ENCODE measurements around the gene GTSE1. TPM values are rescaled to one million over a fixed set of nuclear protein-coding genes. Genes with fewer than 3 reads are reported as not detected.

GTSE1 gene
- total RNA-seq, 1 experiment from 2014 or later: 46.1 TPM

DNA sequence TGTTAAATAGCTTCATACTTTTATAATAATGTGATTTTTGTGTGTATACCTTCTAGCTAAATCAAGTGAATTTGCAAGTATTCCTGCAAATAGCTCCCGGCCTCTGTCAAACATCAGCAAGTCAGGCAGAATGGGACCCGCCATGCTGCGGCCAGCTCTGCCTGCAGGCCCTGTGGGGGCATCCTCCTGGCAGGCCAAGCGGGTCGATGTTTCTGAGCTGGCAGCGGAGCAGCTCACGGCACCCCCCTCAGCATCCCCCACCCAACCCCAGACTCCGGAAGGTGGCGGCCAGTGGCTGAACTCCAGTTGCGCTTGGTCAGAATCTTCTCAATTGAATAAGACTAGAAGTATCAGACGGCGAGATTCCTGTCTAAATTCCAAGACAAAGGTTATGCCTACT, 19.3 kb downstream of the GTSE1 start:
- Histone ChIP-seq H3K4me3 (replicated peaks in 1 of 2; ENCODE audit: low read depth in 1 of 2, low read length in 2 of 2) (no peak overlapping the region), H3K9me3 (ENCODE audit: control insufficient read depth in 1 of 2, insufficient read depth in 1 of 2, low read depth in 1 of 2, low read length in 2 of 2) (no peaks in the 10 kb centered on the region), H2AFZ (ENCODE audit: low read depth, low read length, poor library complexity, severe bottlenecking) (no peak overlapping the region), H3K4me2 (ENCODE audit: low read length) (no peak overlapping the region), H3K9ac (ENCODE audit: low read length) (no peak overlapping the region), H3K27me3 (ENCODE audit: insufficient read depth, low read length) (no peaks in the 10 kb centered on the region), H3K27ac (ENCODE audit: low read depth, low read length) (no peak overlapping the region), H3K79me2 (ENCODE audit: insufficient read depth, low read length) (peaks cover 30% of the 10 kb centered on the region; the same call in 1 of the 2 replicates), H4K20me1 (ENCODE audit: insufficient read depth) (no peaks in the 10 kb centered on the region), H3K36me3 (ENCODE audit: control insufficient read depth in 1 of 2, insufficient read depth in 2 of 2, low read length in 2 of 2) (peaks cover 38 to 44% of the 10 kb centered on the region in 2 experiments), H3K4me1 (ENCODE audit: control insufficient read depth in 1 of 2, insufficient read depth in 2 of 2, low read length in 2 of 2) (no peaks in the 10 kb centered on the region), H3K9me2 (ENCODE audit: insufficient read depth) (no peaks in the 10 kb centered on the region)
- TF ChIP-seq RAD21 (IDR thresholded peaks at IDR 0.05; ENCODE audit: low read depth) (no peak), CBX3 (IDR thresholded peaks at IDR 0.05; ENCODE audit: low read depth) (no peak), EZH2phosphoT487 (IDR thresholded peaks at IDR 0.05; ENCODE audit: borderline replicate concordance) (no peak)
- TF ChIP-seq, protein P1, sequence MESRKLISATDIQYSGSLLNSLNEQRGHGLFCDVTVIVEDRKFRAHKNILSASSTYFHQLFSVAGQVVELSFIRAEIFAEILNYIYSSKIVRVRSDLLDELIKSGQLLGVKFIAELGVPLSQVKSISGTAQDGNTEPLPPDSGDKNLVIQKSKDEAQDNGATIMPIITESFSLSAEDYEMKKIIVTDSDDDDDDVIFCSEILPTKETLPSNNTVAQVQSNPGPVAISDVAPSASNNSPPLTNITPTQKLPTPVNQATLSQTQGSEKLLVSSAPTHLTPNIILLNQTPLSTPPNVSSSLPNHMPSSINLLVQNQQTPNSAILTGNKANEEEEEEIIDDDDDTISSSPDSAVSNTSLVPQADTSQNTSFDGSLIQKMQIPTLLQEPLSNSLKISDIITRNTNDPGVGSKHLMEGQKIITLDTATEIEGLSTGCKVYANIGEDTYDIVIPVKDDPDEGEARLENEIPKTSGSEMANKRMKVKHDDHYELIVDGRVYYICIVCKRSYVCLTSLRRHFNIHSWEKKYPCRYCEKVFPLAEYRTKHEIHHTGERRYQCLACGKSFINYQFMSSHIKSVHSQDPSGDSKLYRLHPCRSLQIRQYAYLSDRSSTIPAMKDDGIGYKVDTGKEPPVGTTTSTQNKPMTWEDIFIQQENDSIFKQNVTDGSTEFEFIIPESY (IDR thresholded peaks at IDR 0.05; ENCODE audit: extremely low read depth, insufficient replicate concordance, low read length): no peak
- CTCF ChIA-PET: interaction anchor here (0.9 to 2.7 kb wide), 3 partner anchors 20 to 310 kb away, joined by 4 to 9 read pairs (median 5); no protein-coding TSS in a partner anchor
- BruUV-seq (replicated peaks): no TSS peak
- intact Hi-C loops (cut with micrococcal nuclease): loop anchor here (2.0 kb wide), 1 partner anchor 321 kb away; no protein-coding TSS in a partner anchor
- DNase-seq (ENCODE audit: low read depth, low spot score) (no peak), ATAC-seq (no peak)
- RAD21 ChIA-PET (ENCODE audit: low non-redundant PET in 1 of 2, low total read pairs in 2 of 2, uncharacterized antibody in 2 of 2, unreplicated experiment in 2 of 2): interaction anchor here in 1 of 2 experiments (0.9 kb wide), 1 partner anchor 20 kb away, joined by 3 read pairs; the partner anchor contains the start of gene GTSE1
- POLR2A ChIA-PET: no interaction called here

DNA sequence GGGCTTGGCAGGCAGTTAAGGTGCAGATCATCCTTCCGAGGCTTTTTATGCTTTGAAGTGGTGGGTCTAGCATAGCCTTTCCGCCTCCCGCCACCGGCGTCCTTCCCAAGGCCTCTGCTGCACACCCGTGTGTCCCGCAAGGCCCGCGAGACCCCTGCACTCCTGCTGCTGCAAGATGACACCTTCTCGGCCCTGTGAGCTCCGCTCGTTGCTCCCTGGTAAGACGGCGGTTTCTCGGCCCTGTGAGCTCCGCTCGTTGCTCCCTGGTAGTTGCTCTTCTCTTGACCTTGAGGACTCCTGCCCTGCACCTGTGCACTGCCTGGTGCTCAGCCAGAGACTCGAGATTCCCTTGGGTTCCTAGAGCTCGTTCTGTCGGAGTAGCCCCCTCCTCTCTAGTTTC, 21.0 kb downstream of the GTSE1 start:
- DNase-seq (ENCODE audit: low read depth, low spot score): no peak
- Histone ChIP-seq H3K79me2 (ENCODE audit: insufficient read depth, low read length) (peaks cover 30% of the 10 kb centered on the region; the same call in 1 of the 2 replicates), H3K27me3 (ENCODE audit: insufficient read depth, low read length) (no peaks in the 10 kb centered on the region), H3K9me2 (ENCODE audit: insufficient read depth) (no peaks in the 10 kb centered on the region), H3K36me3 (ENCODE audit: control insufficient read depth in 1 of 2, insufficient read depth in 2 of 2, low read length in 2 of 2) (peaks cover 41% of the 10 kb centered on the region in 2 experiments), H3K4me2 (ENCODE audit: low read length) (no peak overlapping the region), H3K27ac (ENCODE audit: low read depth, low read length) (no peak overlapping the region), H4K20me1 (ENCODE audit: insufficient read depth) (no peaks in the 10 kb centered on the region), H3K9ac (ENCODE audit: low read length) (no peak overlapping the region), H3K9me3 (ENCODE audit: control insufficient read depth in 1 of 2, insufficient read depth in 1 of 2, low read depth in 1 of 2, low read length in 2 of 2) (no peaks in the 10 kb centered on the region), H2AFZ (ENCODE audit: low read depth, low read length, poor library complexity, severe bottlenecking) (no peak overlapping the region), H3K4me1 (ENCODE audit: control insufficient read depth in 1 of 2, insufficient read depth in 2 of 2, low read length in 2 of 2) (no peaks in the 10 kb centered on the region), H3K4me3 (replicated peaks in 1 of 2; ENCODE audit: low read depth in 1 of 2, low read length in 2 of 2) (no peak overlapping the region)
- ChIA-PET CTCF (no interaction called here), RAD21 (ENCODE audit: low non-redundant PET in 1 of 2, low total read pairs in 2 of 2, uncharacterized antibody in 2 of 2, unreplicated experiment in 2 of 2) (no interaction called here), POLR2A (no interaction called here)
- no peak for ATAC-seq
- intact Hi-C loops (cut with micrococcal nuclease): no loop called here
- TSS peak; percentile 13 for BruUV-seq (replicated peaks)
- TF ChIP-seq, protein P2, sequence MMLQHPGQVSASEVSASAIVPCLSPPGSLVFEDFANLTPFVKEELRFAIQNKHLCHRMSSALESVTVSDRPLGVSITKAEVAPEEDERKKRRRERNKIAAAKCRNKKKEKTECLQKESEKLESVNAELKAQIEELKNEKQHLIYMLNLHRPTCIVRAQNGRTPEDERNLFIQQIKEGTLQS (IDR thresholded peaks at IDR 0.05): no peak
- TF ChIP-seq, protein P1 (IDR thresholded peaks at IDR 0.05; ENCODE audit: extremely low read depth, insufficient replicate concordance, low read length): no peak
- TF ChIP-seq SP1 (IDR thresholded peaks at IDR 0.05; ENCODE audit: low read depth) (no peak), YY1 (IDR thresholded peaks at IDR 0.05; ENCODE audit: extremely low read depth, insufficient replicate concordance, low read depth, low read length) (no peak), JUND (IDR thresholded peaks at IDR 0.05) (no peak), RAD21 (IDR thresholded peaks at IDR 0.05; ENCODE audit: low read depth) (no peak), ZFX (IDR thresholded peaks at IDR 0.05) (no peak), EZH2phosphoT487 (IDR thresholded peaks at IDR 0.05; ENCODE audit: borderline replicate concordance) (no peak), ELF1 (IDR thresholded peaks at IDR 0.05; ENCODE audit: borderline replicate concordance, low read depth) (no peak)
- TF ChIP-seq, protein P3, sequence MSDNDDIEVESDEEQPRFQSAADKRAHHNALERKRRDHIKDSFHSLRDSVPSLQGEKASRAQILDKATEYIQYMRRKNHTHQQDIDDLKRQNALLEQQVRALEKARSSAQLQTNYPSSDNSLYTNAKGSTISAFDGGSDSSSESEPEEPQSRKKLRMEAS (IDR thresholded peaks at IDR 0.05): no peak
